ENCODE measurements around the gene VAMP8. TPM values are rescaled to one million over a fixed set of nuclear protein-coding genes. Genes with fewer than 3 reads are reported as not detected.

Gene VAMP8
- total and polyA plus RNA-seq, 2 of the 8 experiments (the other 6 are each of a cell fraction or from before 2014, with no cell fraction given), result 34.4 to 69.7 TPM

- TF ChIP-seq E2F6 (IDR thresholded peaks at IDR 0.05), result no peak
- no peak for TF ChIP-seq BRCA1 (IDR thresholded peaks at IDR 0.05; ENCODE audit: low read depth, low read length)
- TF ChIP-seq GTF2F1 (IDR thresholded peaks at IDR 0.05; ENCODE audit: borderline replicate concordance, low read depth, low read length), result no peak
- TF ChIP-seq SP4 (IDR thresholded peaks at IDR 0.05; ENCODE audit: low read length), result no peak
- no peak for TF ChIP-seq PHF8 (conservative IDR thresholded peaks at IDR 0.05; ENCODE audit: low read depth, low read length)
- TF ChIP-seq RAD21 (IDR thresholded peaks at IDR 0.05 in 1 of 2, conservative IDR thresholded peaks at IDR 0.05 in 1 of 2; ENCODE audit: low read depth in 2 of 2, low read length in 2 of 2), result no peak
Measured at GRCh38 chr2:85597241-85597640, 19.9 kb downstream of the VAMP8 start (continued).

Data from H1 (cell line).